TTC549 (cell line): ENCODE measurements around the gene DPY19L1.
"Not testable (repeated sequence)": the region's sequence is repeated elsewhere in the genome, so short reads cannot be mapped to it uniquely, and the experiment has no call there.

Experiments used
- FAIRE-seq: peaks from 2 replicates; lab custom pipeline; 2012; peaks lifted over from hg19 to GRCh38; lab: Jason Lieb, UNC

The DPY19L1 gene

GRCh38 chr7:34918198-34918861 is 119.0 kb downstream of the DPY19L1 start:
- not testable (repeated sequence) for FAIRE-seq

GRCh38 chr7:34917515-34917914 is 119.8 kb downstream of the DPY19L1 start:
- not testable (repeated sequence) for FAIRE-seq

- FAIRE-seq: no peak
Observed at GRCh38 chr7:34916267-34916666, 121.0 kb downstream of the DPY19L1 start.

GRCh38 chr7:34912236-34912635 is 125.0 kb downstream of the DPY19L1 start:
- FAIRE-seq: no peak

GRCh38 chr7:34906266-34906850 is 130.9 kb downstream of the DPY19L1 start:
- not testable (repeated sequence) for FAIRE-seq

- no peak for FAIRE-seq
Observed at GRCh38 chr7:34904987-34905386, 132.3 kb downstream of the DPY19L1 start.

GRCh38 chr7:34903921-34904320 is 133.4 kb downstream of the DPY19L1 start:
- FAIRE-seq: not testable (repeated sequence)

- FAIRE-seq: no peak
Observed at GRCh38 chr7:34902182-34902581, 135.1 kb downstream of the DPY19L1 start.

- no peak for FAIRE-seq
Observed at GRCh38 chr7:34900891-34901513, 136.3 kb downstream of the DPY19L1 start.

GRCh38 chr7:34895202-34895601 is 142.1 kb downstream of the DPY19L1 start:
- no peak for FAIRE-seq

- no peak for FAIRE-seq
Observed at GRCh38 chr7:34889951-34890350, 147.3 kb downstream of the DPY19L1 start.

- FAIRE-seq: no peak
Observed at GRCh38 chr7:34886856-34887255, 150.4 kb downstream of the DPY19L1 start.

GRCh38 chr7:34883855-34884254 is 153.4 kb downstream of the DPY19L1 start:
- not testable (repeated sequence) for FAIRE-seq

- no peak for FAIRE-seq
Observed at GRCh38 chr7:34879871-34880270, 157.4 kb downstream of the DPY19L1 start.

GRCh38 chr7:34878944-34879735 is 158.1 kb downstream of the DPY19L1 start:
- FAIRE-seq: not testable (repeated sequence)
